Parathyroid adenoma (tissue), 2 donors: Measurements from ENCODE around the gene SEC14L5.
"Not testable (repeated sequence)": the region's sequence is repeated elsewhere in the genome, so short reads cannot be mapped to it uniquely, and the experiment has no call there.

Source experiments
- H2AFZ ChIP-seq: fragments of 300-600 bp; sonication (generic); one replicate; pipeline ENCODE4 v1.7.0; 2017; ENCODE audit warnings: antibody characterized with exemption, mild to moderate bottlenecking
- H3K27ac ChIP-seq: fragments of 300-600 bp; sonication (generic); one replicate; pipeline ENCODE4 v1.7.0; 2017
- H3K27me3 ChIP-seq: fragments of 300-600 bp; sonication (generic); one replicate; pipeline ENCODE4 v1.7.0; 2017; ENCODE audit warnings: low read length; ENCODE audit not compliant: control insufficient read depth, insufficient read depth
- H3K36me3 ChIP-seq: fragments of 300-600 bp; sonication (generic); one replicate; pipeline ENCODE4 v1.7.0; 2017; ENCODE audit warnings: low read length; ENCODE audit not compliant: control insufficient read depth, insufficient read depth
- H3K4me1 ChIP-seq: fragments of 300-600 bp; sonication (generic); one replicate; pipeline ENCODE4 v1.7.0; 2017; ENCODE audit warnings: control low read depth
- H3K4me2 ChIP-seq: fragments of 300-600 bp; sonication (generic); one replicate; pipeline ENCODE4 v1.7.0; 2017; ENCODE audit warnings: low read length
- H3K4me3 ChIP-seq: fragments of 300-600 bp; sonication (generic); one replicate; pipeline ENCODE4 v1.7.0; 2017; ENCODE audit warnings: low read depth, low read length
- H3K79me2 ChIP-seq: fragments of 300-600 bp; sonication (generic); one replicate; pipeline ENCODE4 v1.7.0; 2017; ENCODE audit warnings: control low read depth
- H3K9ac ChIP-seq: fragments of 300-600 bp; sonication (generic); one replicate; pipeline ENCODE4 v1.7.0; 2017; ENCODE audit warnings: mild to moderate bottlenecking
- H3K9me3 ChIP-seq: fragments of 300-600 bp; sonication (generic); one replicate; pipeline ENCODE4 v1.7.0; 2017; ENCODE audit warnings: low read length; ENCODE audit not compliant: control insufficient read depth
- CTCF ChIP-seq: fragments of 300-600 bp; sonication (generic); IDR thresholded peaks from one replicate; pipeline ENCODE4 v1.7.0; 2017; ENCODE audit warnings: antibody characterized with exemption, mild to moderate bottlenecking
- donor health status: primary hyperparathyroidism.

SEC14L5 gene

GRCh38 chr16:4957420-4957719 is 760 bp upstream of the SEC14L5 start:
- H3K79me2 ChIP-seq: no peaks in the 10 kb centered on the region
- peak overlapping the region; percentile 55 for H3K4me2 ChIP-seq
- no peak for TF ChIP-seq CTCF
- H3K36me3 ChIP-seq: no peaks in the 10 kb centered on the region
- no peaks in the 10 kb centered on the region for H3K4me1 ChIP-seq
- no peak overlapping the region for H3K9ac ChIP-seq
- peak overlapping the region; percentile 97 for H2AFZ ChIP-seq
- H3K27me3 ChIP-seq: no peaks in the 10 kb centered on the region
- peak overlapping the region; percentile 44 for H3K4me3 ChIP-seq
- H3K9me3 ChIP-seq: no peaks in the 10 kb centered on the region
- H3K27ac ChIP-seq: peak overlapping the region; percentile 45

- H3K27me3 ChIP-seq: no peaks in the 10 kb centered on the region
- no peaks in the 10 kb centered on the region for H3K9me3 ChIP-seq
- no peak overlapping the region for H3K9ac ChIP-seq
- H3K79me2 ChIP-seq: no peaks in the 10 kb centered on the region
- no peak overlapping the region for H3K27ac ChIP-seq
- no peak for TF ChIP-seq CTCF
- H2AFZ ChIP-seq: peak overlapping the region; percentile 69
- H3K36me3 ChIP-seq: no peaks in the 10 kb centered on the region
- H3K4me3 ChIP-seq: peak overlapping the region; percentile 38
- H3K4me2 ChIP-seq: peak overlapping the region; percentile 74
- no peaks in the 10 kb centered on the region for H3K4me1 ChIP-seq
Measured at GRCh38 chr16:4958510-4959438, 644 bp downstream of the SEC14L5 start.

GRCh38 chr16:4960579-4960978 is 2.4 kb downstream of the SEC14L5 start:
- Histone ChIP-seq H3K79me2 (no peaks in the 10 kb centered on the region), H3K4me1 (no peaks in the 10 kb centered on the region), H3K36me3 (no peaks in the 10 kb centered on the region), H3K4me3 (no peak overlapping the region), H2AFZ (no peak overlapping the region), H3K9me3 (no peaks in the 10 kb centered on the region), H3K27me3 (no peaks in the 10 kb centered on the region), H3K27ac (no peak overlapping the region), H3K9ac (no peak overlapping the region), H3K4me2 (no peak overlapping the region)
- TF ChIP-seq CTCF: no peak

- H2AFZ ChIP-seq: no peak overlapping the region
- no peak overlapping the region for H3K4me2 ChIP-seq
- no peak overlapping the region for H3K27ac ChIP-seq
- no peaks in the 10 kb centered on the region for H3K36me3 ChIP-seq
- no peaks in the 10 kb centered on the region for H3K4me1 ChIP-seq
- no peaks in the 10 kb centered on the region for H3K9me3 ChIP-seq
- H3K4me3 ChIP-seq: no peak overlapping the region
- H3K79me2 ChIP-seq: no peaks in the 10 kb centered on the region
- no peak overlapping the region for H3K9ac ChIP-seq
- no peak for TF ChIP-seq CTCF
- no peaks in the 10 kb centered on the region for H3K27me3 ChIP-seq
Measured at GRCh38 chr16:4962716-4963115, 4.6 kb downstream of the SEC14L5 start.

- not testable (repeated sequence) for H3K9ac ChIP-seq, H3K9me3 ChIP-seq, H3K4me3 ChIP-seq, H3K4me2 ChIP-seq, H3K27me3 ChIP-seq, H3K36me3 ChIP-seq, H3K27ac ChIP-seq, H2AFZ ChIP-seq, H3K79me2 ChIP-seq, H3K4me1 ChIP-seq
Measured at GRCh38 chr16:4963527-4963926, 5.4 kb downstream of the SEC14L5 start.
